A673 (cell line): ENCODE data around the gene TMEM100.

Source experiments
- EZH2 ChIP-seq: fragments of 200-600 bp; sonication (generic); IDR thresholded peaks from 2 replicates; pipeline ENCODE4 v1.6.1; 2017; ENCODE audit warnings: borderline replicate concordance, low read depth, mild to moderate bottlenecking, mixed read lengths, antibody characterized with exemption, low read length; ENCODE audit not compliant: poor library complexity, severe bottlenecking
- TF ChIP-seq, protein P1 (sequence below): fragments of 300-800, 200-600 bp; sonication (generic); conservative IDR thresholded peaks from 2 replicates; pipeline ENCODE4 v1.5.1; 2017; ENCODE audit warnings: low read depth, mild to moderate bottlenecking, antibody characterized with exemption, low read length, moderate library complexity, mixed read lengths

DNA sequence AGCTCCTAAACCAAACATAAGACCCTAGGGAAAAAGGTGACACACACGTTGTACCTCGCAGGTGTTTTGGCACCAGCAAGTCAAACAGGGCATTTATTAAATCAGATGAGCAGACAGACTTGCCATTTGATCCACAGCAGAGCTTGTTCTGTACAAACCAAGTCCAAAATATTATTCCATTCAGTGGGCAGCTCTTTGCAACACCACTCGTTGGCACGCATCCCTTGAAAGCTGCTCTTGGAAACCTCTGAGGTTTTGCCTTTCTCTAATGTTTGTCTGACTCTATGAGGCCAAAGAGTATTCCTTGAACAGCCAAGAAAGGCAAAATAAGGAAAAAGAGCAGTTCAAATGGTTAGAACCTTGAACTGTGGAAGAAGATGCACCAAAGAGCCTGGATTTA is 12.7 kb downstream of the TMEM100 start:
- TF ChIP-seq, protein P1, sequence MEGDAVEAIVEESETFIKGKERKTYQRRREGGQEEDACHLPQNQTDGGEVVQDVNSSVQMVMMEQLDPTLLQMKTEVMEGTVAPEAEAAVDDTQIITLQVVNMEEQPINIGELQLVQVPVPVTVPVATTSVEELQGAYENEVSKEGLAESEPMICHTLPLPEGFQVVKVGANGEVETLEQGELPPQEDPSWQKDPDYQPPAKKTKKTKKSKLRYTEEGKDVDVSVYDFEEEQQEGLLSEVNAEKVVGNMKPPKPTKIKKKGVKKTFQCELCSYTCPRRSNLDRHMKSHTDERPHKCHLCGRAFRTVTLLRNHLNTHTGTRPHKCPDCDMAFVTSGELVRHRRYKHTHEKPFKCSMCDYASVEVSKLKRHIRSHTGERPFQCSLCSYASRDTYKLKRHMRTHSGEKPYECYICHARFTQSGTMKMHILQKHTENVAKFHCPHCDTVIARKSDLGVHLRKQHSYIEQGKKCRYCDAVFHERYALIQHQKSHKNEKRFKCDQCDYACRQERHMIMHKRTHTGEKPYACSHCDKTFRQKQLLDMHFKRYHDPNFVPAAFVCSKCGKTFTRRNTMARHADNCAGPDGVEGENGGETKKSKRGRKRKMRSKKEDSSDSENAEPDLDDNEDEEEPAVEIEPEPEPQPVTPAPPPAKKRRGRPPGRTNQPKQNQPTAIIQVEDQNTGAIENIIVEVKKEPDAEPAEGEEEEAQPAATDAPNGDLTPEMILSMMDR, result no peak
- no peak for TF ChIP-seq EZH2
